Pancreas (tissue), 10 donors: ENCODE data around the gene POM121. TPM values are rescaled to one million over a fixed set of nuclear protein-coding genes. Genes with fewer than 3 reads are reported as not detected.
"Not testable (repeated sequence)": the region's sequence is repeated elsewhere in the genome, so short reads cannot be mapped to it uniquely, and the experiment has no call there.

Experiments
- ATAC-seq, 4 donors: fragments of 200-7000 bp; cut with Tn5 transposase; one replicate each; pipeline versions ENCODE4 v1.8.0 to v1.9.1; 2020; ENCODE audit warnings: mild to moderate bottlenecking in 4 of 4, moderate library complexity in 4 of 4
- DNase-seq, 6 donors: peaks; one replicate each; pipeline ENCODE4 v3.0.0-alpha.2; 2020
- FAIRE-seq: peaks from 2 replicates; lab custom pipeline; 2012; peaks lifted over from hg19 to GRCh38; lab: Jason Lieb, UNC
- H3K27ac ChIP-seq, 4 donors: fragments of 200-600 bp; sonication (generic); 1 replicate in 3 of 4; 2 replicates in 1 of 4; pipeline versions ENCODE4 v1.5.0 to v1.8.0; 2020
- H3K27me3 ChIP-seq, 4 donors: fragments of 200-600 bp; one replicate each; pipeline ENCODE4 v1.8.0; 2021
- H3K36me3 ChIP-seq, 3 donors: fragments of 200-600 bp; sonication (generic) in 1 of 3; one replicate each; pipeline versions ENCODE4 v1.5.0 to v1.8.0; 2020 to 2021
- H3K4me1 ChIP-seq, 3 donors: fragments of 200-600 bp; one replicate each; pipeline ENCODE4 v1.8.0; 2021
- H3K4me3 ChIP-seq, 4 donors: fragments of 200-600 bp; sonication (generic) in 2 of 4; one replicate each; pipeline versions ENCODE4 v1.5.0 to v1.8.0; 2020 to 2021
- H3K9me3 ChIP-seq, 4 donors: fragments of 200-600 bp; one replicate each; pipeline ENCODE4 v1.8.0; 2021
- WGBS, 2 donors: extraction: QIAGEN DNeasy Blood & Tissue Kit; methylation state at CpG; one replicate each; pipeline ENCODE4 v1.1.7; 2013; 5-methylcytosine and 5-hydroxymethylcytosine counted together
- intact Hi-C, 3 donors: fragments of 100-400 bp; cut with DNase I; formaldehyde crosslinking; loops; one replicate each; pipeline versions ENCODE4 v1.11.1 to v1.14.2; 2022
- polyA plus RNA-seq, 2 donors: library from polyadenylated mRNA; stranded (reverse); fragments of 200-250 nt; gene quantifications; one replicate each; pipeline ENCODE4 v1.2.3, GENCODE V29; 2013
- total RNA-seq, 6 donors: library from RNA; stranded (reverse); fragmentation: NEBNext Ultra II Directional in 4 of 6; extraction: Animal tissue kit (Norgen Biotek cat#: 25700) in 4 of 6; gene quantifications; one replicate each; pipeline versions ENCODE4 v1.2.1 to v1.2.4, GENCODE V29; 2021 to 2023
- TF ChIP-seq, protein P1 (sequence below), 4 donors: fragments of 200-600 bp; sonication (generic) in 3 of 4; IDR thresholded peaks; one replicate each; pipeline versions ENCODE4 v1.5.0 to v1.8.0; 2021; ENCODE audit warnings: antibody characterized with exemption in 4 of 4
- donor health status: healthy with polysubstance abuse.
- donor health status: DM: no; HTN: no; CAD: no; lungs with moderate emphysema.
- donor health status: DM: no; HTN: no; CAD: no.
- donor health status: control.
- donor health status: control.
- donor health status: Bipolar disorder and iron deficiency.
- donor health status: DM: yes; HTN: yes; CAD: no.
- donor health status: DM: no; HTN: no; CAD: no.
- donor health status: DM: no; HTN: no; CAD: no.
- donor health status: DM: yes; HTN: yes; CAD: no.

The POM121 gene
- 10 to 100 TPM; 11.9 to 19.0 (median 17.1) TPM for total RNA-seq
- polyA plus RNA-seq: 10 to 100 TPM; 14.8 to 16.0 TPM

DNA sequence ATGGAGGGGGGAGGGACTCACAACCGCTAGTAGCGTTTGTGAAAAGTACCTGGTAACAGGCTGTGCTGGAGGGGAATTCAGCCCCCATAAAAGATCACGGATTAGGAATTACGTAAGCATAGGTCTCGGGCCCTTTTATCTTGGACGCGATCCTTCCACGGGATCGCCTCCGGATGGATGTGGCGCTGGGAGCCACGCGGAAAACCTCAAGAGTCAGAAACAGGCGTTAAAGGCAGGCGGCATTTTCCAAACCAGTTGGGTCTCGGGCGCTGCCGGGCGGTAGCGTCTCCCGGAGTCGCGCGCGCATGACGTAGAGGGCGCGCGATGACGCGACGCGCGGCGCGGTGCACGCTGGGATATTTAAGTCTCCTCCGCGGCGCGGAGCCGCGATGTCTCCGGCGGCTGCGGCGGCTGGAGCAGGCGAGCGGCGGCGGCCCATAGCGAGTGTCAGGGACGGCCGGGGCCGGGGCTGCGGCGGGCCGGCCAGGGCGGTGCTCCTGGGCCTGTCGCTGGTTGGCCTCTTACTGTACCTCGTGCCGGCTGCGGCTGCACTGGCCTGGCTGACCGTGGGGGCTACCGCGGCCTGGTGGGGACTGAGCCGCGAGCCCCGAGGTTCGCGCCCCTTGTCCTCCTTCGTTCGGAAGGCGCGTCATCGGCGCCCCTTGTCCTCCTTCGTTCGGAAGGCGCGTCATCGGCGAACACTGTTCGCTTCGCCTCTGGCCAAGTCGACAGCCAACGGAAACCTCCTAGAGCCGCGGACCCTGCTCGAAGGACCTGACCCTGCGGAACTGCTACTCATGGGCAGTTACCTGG is at the start of gene POM121:
Gene POM121, plus strand, starts transcription at position 363 of the 813 bp plus-strand sequence. Its CDS starts 27 bp downstream, at position 390.
- peaks cover 8 to 14% (median 9%) of the 10 kb centered on the region in 3 donors for H3K4me1 ChIP-seq
- peak; percentile 71 to 92 (median 82) for DNase-seq
- TF ChIP-seq, protein P1, sequence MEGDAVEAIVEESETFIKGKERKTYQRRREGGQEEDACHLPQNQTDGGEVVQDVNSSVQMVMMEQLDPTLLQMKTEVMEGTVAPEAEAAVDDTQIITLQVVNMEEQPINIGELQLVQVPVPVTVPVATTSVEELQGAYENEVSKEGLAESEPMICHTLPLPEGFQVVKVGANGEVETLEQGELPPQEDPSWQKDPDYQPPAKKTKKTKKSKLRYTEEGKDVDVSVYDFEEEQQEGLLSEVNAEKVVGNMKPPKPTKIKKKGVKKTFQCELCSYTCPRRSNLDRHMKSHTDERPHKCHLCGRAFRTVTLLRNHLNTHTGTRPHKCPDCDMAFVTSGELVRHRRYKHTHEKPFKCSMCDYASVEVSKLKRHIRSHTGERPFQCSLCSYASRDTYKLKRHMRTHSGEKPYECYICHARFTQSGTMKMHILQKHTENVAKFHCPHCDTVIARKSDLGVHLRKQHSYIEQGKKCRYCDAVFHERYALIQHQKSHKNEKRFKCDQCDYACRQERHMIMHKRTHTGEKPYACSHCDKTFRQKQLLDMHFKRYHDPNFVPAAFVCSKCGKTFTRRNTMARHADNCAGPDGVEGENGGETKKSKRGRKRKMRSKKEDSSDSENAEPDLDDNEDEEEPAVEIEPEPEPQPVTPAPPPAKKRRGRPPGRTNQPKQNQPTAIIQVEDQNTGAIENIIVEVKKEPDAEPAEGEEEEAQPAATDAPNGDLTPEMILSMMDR (IDR thresholded peaks at IDR 0.05): no peak
- peak within 1 kb of the TSS; percentile 46 to 94 (median 78) for H3K4me3 ChIP-seq
- 0% methylated on average over 89 to 91 of the region's 91 CpGs for WGBS, 2 donors
- peak; percentile 95 to 98 (median 96) for ATAC-seq
- peaks cover 0 to 30% (median 0%) of the 10 kb centered on the region in 3 donors for H3K36me3 ChIP-seq
- H3K27me3 ChIP-seq: no peaks in the 10 kb centered on the region
- peak within 1 kb of the TSS; percentile 81 to 90 (median 88) for H3K27ac ChIP-seq
- no peaks in the 10 kb centered on the region for H3K9me3 ChIP-seq
- intact Hi-C loops: no loop called here
- FAIRE-seq: no peak

DNA sequence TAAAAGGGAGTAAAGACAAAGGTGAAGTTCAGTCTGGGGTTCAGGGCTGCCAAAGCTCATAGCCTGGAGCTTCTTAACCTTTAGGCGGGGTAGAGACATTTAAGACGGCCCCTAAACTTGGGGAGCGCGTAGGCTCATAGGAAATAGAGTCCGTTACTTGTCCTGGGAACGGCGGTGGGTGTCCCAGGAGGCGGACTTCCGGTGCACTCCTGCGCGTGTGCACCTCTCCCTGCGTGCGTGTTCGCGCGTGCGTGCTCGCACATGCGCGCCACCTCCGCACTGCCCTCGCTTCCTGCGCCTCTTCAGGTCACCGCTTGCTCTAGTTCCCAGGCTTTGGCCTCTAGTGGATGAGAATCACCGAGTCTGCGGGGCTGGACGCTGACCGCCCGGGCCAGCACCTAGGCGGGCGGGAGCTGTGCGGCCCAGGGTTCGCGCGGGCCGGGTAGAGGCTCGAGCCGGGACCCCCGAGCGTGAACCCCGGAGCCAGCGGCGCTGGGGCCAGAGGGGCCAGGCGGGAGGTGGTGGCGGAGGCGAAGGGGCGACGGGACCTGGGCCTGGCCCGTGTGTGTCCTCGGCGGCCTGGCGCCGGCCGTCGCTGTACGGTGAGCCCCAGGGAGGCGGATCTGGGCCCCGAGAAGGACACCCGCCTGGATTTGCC is 45.7 kb upstream of the POM121 start:
- ATAC-seq (peak; percentile 100), DNase-seq (peak; percentile 80 to 96 (median 86))
- 0% methylated on average over 40 to 58 of the region's 59 CpGs for WGBS, 2 donors
- H3K9me3 ChIP-seq, FAIRE-seq, H3K4me1 ChIP-seq, intact Hi-C loops, H3K27me3 ChIP-seq, H3K36me3 ChIP-seq: not testable (repeated sequence)
- Histone ChIP-seq H3K4me3 (peak overlapping the region; percentile 57 to 86 (median 68)), H3K27ac (peak overlapping the region; percentile 69 to 86 (median 84))

DNA sequence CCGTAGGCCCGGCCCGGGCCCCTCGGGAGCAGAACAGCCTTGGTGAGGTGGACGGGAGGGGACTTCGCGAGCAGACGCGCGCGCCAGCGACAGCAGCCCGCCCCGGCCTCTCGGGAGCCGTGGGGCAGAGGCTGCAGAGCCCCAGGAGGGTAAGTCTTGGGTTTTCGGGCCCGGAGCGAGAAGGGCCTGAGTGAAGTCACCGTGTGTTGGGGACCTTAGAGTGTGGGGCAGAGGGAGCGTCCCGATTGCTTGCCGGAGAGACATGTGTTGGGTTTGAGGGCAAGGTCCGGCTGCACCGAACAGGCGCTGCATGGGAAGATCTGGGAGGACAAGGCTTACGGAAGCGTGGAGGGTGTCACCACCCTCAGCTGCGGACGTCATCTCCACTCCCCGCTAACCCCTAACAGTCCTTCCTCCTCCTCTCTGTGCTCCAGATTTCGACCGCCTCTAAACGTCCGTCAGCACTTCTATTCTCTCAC is 45.1 kb upstream of the POM121 start:
- ATAC-seq: peak; percentile 16 to 29 (median 23)
- 0% methylated on average over 20 to 35 of the region's 35 CpGs for WGBS, 2 donors

DNA sequence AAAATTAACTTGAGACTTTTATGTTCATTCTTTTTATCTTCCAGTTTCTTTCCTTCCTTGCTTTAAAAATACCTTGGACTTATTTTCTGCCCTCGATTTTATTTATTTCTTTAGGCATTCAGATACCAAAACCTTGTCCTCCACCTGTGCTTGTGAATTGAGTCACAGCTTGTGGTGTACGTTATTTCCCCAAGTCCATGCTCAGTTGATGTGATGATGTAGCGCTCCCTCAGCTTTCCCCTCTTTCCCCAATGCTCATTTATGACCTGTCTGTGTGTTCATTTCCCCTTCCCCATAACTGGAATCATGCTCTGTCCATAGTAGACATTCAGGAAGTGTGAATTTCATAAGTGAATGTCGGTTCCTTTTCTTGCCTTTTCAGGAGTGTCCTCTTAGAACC is 33.1 kb upstream of the POM121 start:
- WGBS, 2 donors: 86 to 94% methylated on average over 4 of the region's 4 CpGs

More for the DNA sequence above, 45.1 kb upstream of the POM121 start:
- intact Hi-C loops, FAIRE-seq, H3K36me3 ChIP-seq, H3K4me1 ChIP-seq, H3K27me3 ChIP-seq, H3K9me3 ChIP-seq: not testable (repeated sequence)
- Histone ChIP-seq H3K27ac (peak overlapping the region; percentile 69 to 86 (median 84)), H3K4me3 (peak overlapping the region; percentile 57 to 86 (median 68))
- peak; percentile 35 to 69 (median 48) for DNase-seq

DNA sequence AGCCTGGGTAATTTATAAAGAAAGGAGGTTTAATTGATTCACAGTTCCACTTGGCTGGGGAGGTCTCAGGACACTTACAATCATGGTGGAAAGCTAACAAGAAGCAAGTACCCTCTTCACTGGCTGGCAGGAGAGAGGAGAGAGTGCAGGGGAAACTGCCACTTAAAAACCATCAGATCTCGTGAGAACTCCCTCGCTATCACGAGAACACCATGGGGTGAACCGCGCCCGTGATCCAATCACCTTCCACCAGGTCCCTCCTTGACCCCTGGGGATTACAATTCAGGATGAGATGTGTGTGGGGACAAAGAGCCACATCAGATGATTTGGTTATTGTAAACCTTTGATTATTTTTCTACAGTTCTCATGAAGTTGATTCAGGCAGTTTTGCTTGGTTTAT is 20.2 kb upstream of the POM121 start:
- DNase-seq, H3K9me3 ChIP-seq, ATAC-seq, H3K36me3 ChIP-seq, intact Hi-C loops, FAIRE-seq, H3K27ac ChIP-seq, H3K4me1 ChIP-seq, H3K4me3 ChIP-seq, H3K27me3 ChIP-seq: not testable (repeated sequence)
- whole genome bisulfite sequencing, 2 donors: 95 to 98% methylated on average over 6 of the region's 6 CpGs

More for the DNA sequence above, 33.1 kb upstream of the POM121 start:
- DNase-seq, H3K4me1 ChIP-seq, FAIRE-seq, ATAC-seq, H3K27ac ChIP-seq, intact Hi-C loops, H3K27me3 ChIP-seq, H3K4me3 ChIP-seq, H3K9me3 ChIP-seq: not testable (repeated sequence)
- peaks cover 0 to 22% (median 0%) of the 10 kb centered on the region in 3 donors for H3K36me3 ChIP-seq

DNA sequence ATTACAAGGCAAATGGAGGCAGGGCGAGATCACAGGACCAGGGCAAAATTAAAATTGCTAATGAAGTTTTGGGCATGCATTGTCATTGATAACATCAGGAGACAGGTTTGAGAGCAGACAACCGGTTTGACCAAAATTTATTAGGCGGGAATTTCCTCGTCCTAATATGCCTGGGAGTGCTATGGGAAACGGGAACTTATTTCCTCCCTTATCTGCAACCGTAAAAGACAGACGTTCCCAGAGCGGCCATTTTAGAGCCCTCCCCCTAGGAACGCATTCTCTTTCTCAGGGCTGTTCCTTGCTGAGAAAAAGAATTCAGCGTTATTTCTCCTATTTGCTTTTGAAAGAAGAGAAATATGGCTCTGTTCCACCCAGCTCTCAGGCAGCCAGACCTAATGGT is 16.5 kb upstream of the POM121 start:
- not testable (repeated sequence) for H3K4me1 ChIP-seq

DNA sequence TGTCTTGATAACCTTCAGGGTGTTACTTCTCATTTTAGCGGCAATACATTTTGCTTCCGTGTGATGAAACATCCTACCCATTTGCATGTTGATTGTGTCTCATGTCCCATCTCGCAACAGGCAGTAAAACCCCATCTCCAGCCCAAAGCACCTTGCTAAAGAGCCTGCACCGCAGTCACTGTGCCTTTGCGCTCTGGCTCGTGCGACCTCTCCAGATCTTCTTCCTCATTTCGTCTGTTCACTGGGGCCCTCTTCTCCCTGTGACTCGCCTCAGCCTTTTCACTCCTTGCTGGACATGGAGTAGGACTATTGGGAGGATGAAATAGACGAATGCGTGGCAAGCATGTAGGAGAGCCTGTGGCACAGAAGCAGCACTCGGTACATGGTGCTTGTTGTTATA is 13.5 kb upstream of the POM121 start:
- FAIRE-seq, intact Hi-C loops: not testable (repeated sequence)

More for the DNA sequence above, 16.5 kb upstream of the POM121 start:
- H3K27ac ChIP-seq, DNase-seq, H3K4me3 ChIP-seq, H3K27me3 ChIP-seq, FAIRE-seq, H3K9me3 ChIP-seq, ATAC-seq, intact Hi-C loops, H3K36me3 ChIP-seq: not testable (repeated sequence)
- 91 to 92% methylated on average over 10 of the region's 10 CpGs for WGBS, 2 donors

DNA sequence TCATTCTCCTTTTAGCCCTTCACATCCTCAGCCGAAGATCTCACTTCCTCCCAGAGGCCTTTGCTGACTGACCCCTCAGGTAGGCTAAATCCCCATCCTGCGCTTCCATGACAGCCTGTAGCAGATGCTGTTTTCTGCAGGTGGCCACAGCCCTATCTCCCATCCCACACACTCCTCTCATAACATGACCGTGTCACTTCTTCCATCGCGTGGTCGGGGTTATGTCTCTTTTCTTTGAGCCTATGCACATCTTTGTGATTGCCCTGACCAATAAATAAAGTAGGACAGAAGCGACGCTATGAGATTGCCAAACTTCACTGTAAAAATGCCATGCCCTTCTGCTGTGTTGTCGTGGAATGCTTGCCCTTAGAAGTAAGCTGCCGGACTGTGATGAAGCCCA is 11.1 kb upstream of the POM121 start:
- H3K4me1 ChIP-seq, H3K9me3 ChIP-seq, intact Hi-C loops, FAIRE-seq, ATAC-seq, H3K27ac ChIP-seq, H3K27me3 ChIP-seq, H3K4me3 ChIP-seq, DNase-seq: not testable (repeated sequence)
- peaks cover 0 to 11% (median 0%) of the 10 kb centered on the region in 3 donors for H3K36me3 ChIP-seq
- 84 to 93% methylated on average over 10 of the region's 10 CpGs for WGBS, 2 donors

More for the DNA sequence above, 13.5 kb upstream of the POM121 start:
- H3K4me3 ChIP-seq, H3K27me3 ChIP-seq, DNase-seq, H3K27ac ChIP-seq, ATAC-seq, H3K9me3 ChIP-seq, H3K4me1 ChIP-seq: not testable (repeated sequence)
- 91 to 95% methylated on average over 8 to 10 of the region's 12 CpGs for WGBS, 2 donors
- H3K36me3 ChIP-seq: peaks cover 0 to 11% (median 0%) of the 10 kb centered on the region in 3 donors
